Tongue (tissue), 2 donors: ENCODE data around the gene ZNF678. TPM values are rescaled to one million over a fixed set of nuclear protein-coding genes. Genes with fewer than 3 reads are reported as not detected.
"Not testable (repeated sequence)": the region's sequence is repeated elsewhere in the genome, so short reads cannot be mapped to it uniquely, and the experiment has no call there.

ENCODE experiments used
- DNase-seq: peaks from one replicate; pipeline ENCODE4 v3.0.0-alpha.2; 2015
- total RNA-seq: library from RNA; depleted of rRNA; stranded (reverse); fragments of >200 nt; gene quantifications from one replicate; pipeline ENCODE4 v1.2.3, GENCODE V29; 2014

The ZNF678 gene
- total RNA-seq, 1 donor from 2014 or later, result 50.0 TPM

GRCh38 chr1:227604446-227604845 is 41.1 kb downstream of the ZNF678 start:
- no peak for DNase-seq

- DNase-seq, result not testable (repeated sequence)
Observed at GRCh38 chr1:227606271-227606670, 42.9 kb downstream of the ZNF678 start.

- no peak for DNase-seq
Observed at GRCh38 chr1:227607336-227607898, 44.1 kb downstream of the ZNF678 start.

DNA sequence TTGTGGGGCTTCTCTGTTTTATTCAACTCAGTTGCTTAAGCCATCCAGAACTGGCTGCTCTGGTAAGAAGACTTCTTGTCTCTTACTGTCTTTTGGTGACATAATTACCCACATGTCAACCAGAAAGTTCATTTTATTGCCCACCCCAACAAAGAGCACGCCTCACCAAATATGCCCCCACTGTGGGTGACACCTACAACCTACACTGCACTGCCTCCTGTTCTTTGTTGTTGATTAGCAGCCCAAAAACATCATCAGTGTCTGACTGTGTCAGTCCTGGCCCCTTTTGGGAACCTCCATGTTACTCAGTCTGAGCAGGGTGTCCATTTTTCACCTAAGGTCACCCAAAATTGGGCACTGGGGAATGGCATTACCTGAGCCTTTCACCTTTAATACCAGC is 49.3 kb downstream of the ZNF678 start:
- no peak for DNase-seq

GRCh38 chr1:227613526-227613925 is 50.2 kb downstream of the ZNF678 start:
- DNase-seq, result no peak

DNA sequence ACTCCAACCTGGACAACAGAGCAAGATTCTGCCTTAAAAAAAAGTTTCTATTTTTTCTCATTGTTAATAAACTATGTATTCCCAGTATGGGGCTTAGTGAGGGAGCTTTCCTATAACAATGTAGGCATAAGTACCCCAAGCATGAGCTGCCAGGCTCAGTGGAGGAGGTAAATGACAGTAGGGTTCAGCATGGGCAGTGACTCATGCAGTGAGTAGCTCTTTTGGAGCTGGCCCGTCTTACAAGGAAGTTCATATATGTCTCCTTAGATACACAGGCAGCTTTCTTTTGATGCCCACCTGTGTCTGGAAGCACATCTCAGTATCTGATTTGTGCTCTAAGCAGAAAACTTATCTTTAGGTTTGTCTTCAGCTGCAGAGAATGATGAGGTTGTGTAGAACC is 57.9 kb downstream of the ZNF678 start:
- DNase-seq, result no peak

DNA sequence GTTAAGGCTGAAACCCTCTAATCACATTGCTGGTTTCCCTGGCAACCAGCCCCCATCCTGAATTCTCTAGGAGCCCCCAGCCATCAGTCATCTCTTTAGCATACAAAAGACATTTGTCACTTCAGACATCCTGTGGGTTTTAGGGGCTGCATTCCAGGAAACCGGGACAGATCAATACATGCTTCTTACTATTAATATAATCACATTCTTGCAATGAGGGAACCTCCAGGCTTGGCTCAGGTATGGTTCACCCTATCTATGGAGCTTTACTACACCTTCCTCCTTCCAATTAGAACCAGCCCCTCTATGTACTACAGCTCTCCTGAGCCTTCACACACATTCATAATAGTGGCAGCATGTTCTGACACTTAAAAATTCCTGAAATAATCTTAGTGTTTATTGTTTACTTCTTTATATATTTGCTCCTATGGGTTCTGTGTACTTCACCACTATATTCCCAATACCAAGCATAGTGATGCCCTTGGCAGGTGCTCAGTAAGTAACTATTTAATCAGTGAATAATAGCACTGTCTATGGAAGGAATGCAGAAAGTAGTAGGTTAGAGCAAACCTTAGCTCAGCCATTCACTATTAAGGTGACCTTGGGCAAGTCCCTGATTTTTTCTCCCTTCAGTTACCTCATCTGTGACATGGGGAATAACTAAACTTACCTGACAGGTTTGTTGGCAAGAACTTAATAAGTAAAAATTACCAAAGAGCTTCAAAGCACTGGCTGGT is 59.6 kb downstream of the ZNF678 start:
- DNase-seq, result no peak

DNA sequence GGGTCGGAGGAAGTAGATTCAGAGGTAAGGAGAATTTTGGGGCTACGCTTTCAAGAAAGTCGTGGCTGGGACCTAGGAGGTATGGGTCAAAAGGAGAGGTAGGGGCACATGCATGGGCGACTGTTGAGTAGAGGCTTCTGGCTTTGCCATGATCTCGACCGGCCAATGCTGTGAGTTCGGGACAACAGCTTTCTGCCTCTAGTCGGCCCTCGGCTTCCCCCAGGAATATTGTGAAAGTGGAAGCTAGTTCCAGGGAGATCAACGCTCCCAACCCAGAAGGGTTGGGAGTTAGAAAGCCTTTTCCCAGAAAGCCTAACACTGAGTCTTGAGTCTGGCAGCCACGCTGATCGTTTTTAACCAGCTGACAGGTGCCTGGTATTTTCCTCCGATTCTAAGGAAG is 69.0 kb downstream of the ZNF678 start:
- DNase-seq, result no peak

GRCh38 chr1:227635596-227635995 is 72.2 kb downstream of the ZNF678 start:
- DNase-seq, result no peak

- DNase-seq, result no peak
Observed at GRCh38 chr1:227654431-227654830, 91.1 kb downstream of the ZNF678 start.

GRCh38 chr1:227654858-227655752 is 91.7 kb downstream of the ZNF678 start:
- DNase-seq, result no peak

DNA sequence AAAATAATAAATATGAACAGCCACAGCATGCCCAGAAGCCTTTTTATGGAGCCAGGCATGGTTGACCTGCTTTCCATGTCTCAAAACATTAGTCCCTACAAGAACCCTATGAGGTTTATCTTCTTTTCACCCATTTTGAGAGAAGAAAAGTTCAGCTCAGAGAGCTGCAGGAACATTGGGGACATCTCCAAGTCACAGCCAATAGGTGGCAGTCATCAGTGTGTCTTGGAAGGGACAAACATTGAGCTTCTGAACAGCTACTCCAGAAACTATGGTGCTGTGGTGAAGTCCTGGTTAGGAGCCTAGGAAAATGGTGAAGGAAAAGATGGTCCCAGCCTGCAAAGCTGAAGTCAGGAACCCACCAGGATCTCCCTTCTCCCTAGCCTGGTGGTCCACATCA is 98.1 kb downstream of the ZNF678 start:
- no peak for DNase-seq

DNA sequence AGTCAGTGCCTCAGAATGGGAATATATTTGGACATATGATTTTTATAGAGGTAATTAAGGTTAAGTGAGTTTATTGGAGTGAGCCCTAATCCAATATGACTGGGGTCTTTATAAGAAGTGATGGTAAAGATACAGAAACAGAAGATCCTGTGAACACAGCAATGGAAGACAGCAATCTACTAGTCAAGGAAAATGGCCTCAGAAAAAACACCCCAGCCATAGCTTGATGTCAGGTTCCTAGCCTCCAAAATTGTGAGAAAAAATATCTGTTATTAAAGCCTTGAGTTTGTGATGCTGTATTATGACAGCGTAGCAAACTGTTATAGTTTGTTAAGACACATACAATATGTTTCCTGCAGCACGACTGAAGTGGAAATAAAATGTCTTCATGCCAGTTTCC is 99.6 kb downstream of the ZNF678 start:
- DNase-seq, result no peak

DNA sequence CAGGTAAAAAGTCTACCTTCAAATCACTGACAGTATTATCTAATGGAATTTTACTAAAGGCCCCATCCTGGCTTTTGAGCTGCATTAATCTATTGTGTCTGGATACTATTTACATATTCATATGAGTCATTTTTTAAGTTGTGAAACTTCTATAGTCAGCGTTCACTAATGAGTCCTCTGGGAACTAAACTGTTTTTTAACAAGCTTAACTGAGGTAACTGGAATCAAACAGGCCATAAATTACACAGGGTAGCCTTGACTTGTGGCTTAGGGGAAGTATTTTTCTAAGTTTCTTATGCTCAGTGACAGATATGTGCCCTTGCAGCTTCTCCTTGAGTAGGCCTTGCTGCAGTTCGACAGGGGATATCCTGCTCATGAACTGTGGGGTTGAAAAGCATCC is 102.9 kb downstream of the ZNF678 start:
- DNase-seq, result no peak

DNA sequence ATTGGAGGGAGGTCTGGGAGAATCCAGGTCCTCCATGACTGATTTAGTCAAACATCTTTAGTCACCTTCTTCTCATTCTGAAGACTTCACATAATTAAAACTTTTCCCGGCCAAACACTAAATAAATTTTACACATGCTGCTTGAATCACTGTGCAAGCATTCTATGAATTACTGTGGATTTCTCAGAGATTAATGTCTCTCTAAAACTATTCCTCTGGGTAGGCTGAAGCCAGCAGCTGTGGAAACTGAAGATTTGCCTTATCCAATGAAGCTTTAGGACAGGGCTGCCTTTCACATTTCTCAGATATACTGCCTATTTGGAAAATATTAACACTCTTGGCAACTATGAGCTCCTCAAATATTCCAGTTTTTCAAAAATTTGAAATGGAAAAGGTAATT is 110.1 kb downstream of the ZNF678 start:
- DNase-seq, result peak; percentile 4

GRCh38 chr1:227685807-227686206 is 122.5 kb downstream of the ZNF678 start:
- no peak for DNase-seq

- DNase-seq, result no peak
Observed at GRCh38 chr1:227697321-227697864, 134.0 kb downstream of the ZNF678 start.

DNA sequence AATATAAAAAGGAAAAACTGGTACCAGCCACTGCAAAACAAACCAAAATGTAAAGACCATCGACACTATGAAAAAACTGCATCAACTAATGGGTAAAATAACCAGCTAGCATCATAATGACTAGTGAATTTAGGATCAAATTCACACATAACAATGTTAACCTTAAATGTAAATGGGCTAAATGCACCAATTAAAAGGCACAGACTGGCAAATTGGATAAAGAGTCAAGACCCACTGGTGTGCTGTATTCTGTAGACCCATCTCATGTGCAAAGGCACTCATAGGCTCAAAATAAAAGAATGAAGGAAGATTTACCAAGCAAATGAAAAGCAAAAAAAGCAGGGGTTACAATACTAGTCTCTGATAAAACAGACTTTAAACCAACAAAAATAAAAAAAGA is 138.3 kb downstream of the ZNF678 start:
- DNase-seq, result not testable (repeated sequence)

- DNase-seq, result no peak
Observed at GRCh38 chr1:227707846-227708245, 144.5 kb downstream of the ZNF678 start.

DNA sequence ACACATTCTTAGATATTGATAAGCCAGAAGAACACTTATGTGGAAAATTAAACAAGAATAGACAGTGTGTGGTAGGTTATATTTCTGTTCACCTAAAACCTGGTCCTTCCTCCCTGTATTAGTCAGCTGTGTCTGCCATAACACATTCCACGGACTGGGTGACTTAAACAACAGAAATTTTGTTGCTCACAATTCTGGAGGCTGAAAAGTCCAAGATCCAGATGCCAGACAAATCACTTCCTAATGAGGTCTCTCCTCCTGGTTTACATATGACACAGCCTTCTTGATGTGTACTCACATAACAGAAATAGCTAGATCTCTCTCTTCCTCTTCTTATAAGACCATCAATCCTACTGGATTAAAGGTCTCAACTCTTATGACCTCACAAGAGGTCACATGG is 146.1 kb downstream of the ZNF678 start:
- no peak for DNase-seq

GRCh38 chr1:227710474-227710873 is 147.1 kb downstream of the ZNF678 start:
- not testable (repeated sequence) for DNase-seq

GRCh38 chr1:227712648-227713047 is 149.3 kb downstream of the ZNF678 start:
- no peak for DNase-seq

DNA sequence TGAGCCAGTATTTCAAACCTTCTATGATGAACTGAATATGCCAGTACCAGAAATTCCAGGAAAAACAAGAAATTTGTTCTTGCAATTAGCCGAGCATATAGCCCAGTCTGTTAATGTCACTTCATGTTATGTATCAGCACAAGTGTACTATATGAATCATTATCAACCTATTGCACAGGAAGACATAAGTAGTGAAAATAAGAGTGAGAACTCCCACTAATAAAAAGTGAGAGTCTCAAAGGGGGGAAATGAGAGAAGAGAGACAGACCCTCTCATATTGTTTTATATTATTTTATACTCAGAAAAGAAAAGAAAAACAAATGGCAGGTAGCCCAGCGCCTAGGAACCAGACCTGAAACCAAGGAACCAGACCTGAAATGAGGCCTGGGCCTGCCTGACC is 155.6 kb downstream of the ZNF678 start:
- DNase-seq, result no peak
